ENCODE results near the gene ELP5.

- TF ChIP-seq ZFP3 (CRISPR knock-in tag; IDR thresholded peaks at IDR 0.05) (no peak), TCF4 (CRISPR knock-in tag; IDR thresholded peaks at IDR 0.05; ENCODE audit: borderline replicate concordance) (no peak), TSHZ2 (CRISPR knock-in tag; IDR thresholded peaks at IDR 0.05) (no peak), PATZ1 (CRISPR knock-in tag; IDR thresholded peaks at IDR 0.05; ENCODE audit: borderline replicate concordance) (no peak), ESRRG (CRISPR knock-in tag; IDR thresholded peaks at IDR 0.05) (no peak)
Measured at GRCh38 chr17:7233701-7234082, 18.3 kb upstream of the ELP5 start.

Measured in SK-N-SH treated with all-trans-retinoic acid at 6 μM for 48 hours (cell line).